Vagina (tissue), 2 donors: Measurements from ENCODE around the gene FYCO1. TPM values are rescaled to one million over a fixed set of nuclear protein-coding genes. Genes with fewer than 3 reads are reported as not detected.
A peak's percentile ranks its signal among the peaks of the same experiment; 100 is the strongest.

Experiments
- DNase-seq, 2 donors: peaks; one replicate each; pipeline ENCODE4 v3.0.0-alpha.2; 2017; ENCODE audit errors: extremely low spot score in 2 of 2
- H3K27ac ChIP-seq: fragments of 200-600 bp; sonication (generic); one replicate; pipeline ENCODE4 v1.5.1; 2019
- H3K27me3 ChIP-seq: fragments of 200-600 bp; sonication (generic); one replicate; pipeline ENCODE4 v1.5.1; 2019
- H3K36me3 ChIP-seq, 2 donors: fragments of 200-600 bp; sonication (generic); one replicate each; pipeline ENCODE4 v1.5.1; 2017 to 2019
- H3K4me1 ChIP-seq: fragments of 200-600 bp; sonication (generic); one replicate; pipeline ENCODE4 v1.5.1; 2019
- H3K4me3 ChIP-seq, 2 donors: fragments of 200-600 bp; sonication (generic); 1 replicate in 1 of 2; 2 replicates in 1 of 2; pipeline ENCODE4 v1.5.1; 2016 to 2019
- H3K9me3 ChIP-seq: fragments of 200-600 bp; sonication (generic); one replicate; pipeline ENCODE4 v1.5.1; 2019
- POLR2A ChIP-seq, 2 donors: fragments of 450-650 bp; IDR thresholded peaks; one replicate each; pipeline ENCODE4 v1.6.1; 2017; ENCODE audit warnings: antibody characterized with exemption in 2 of 2, mild to moderate bottlenecking in 2 of 2, moderate library complexity in 2 of 2
- POLR2AphosphoS5 ChIP-seq, 2 donors: sonication (generic); formaldehyde crosslinking; IDR thresholded peaks; one replicate each; pipeline ENCODE4 v1.9.0; 2017; ENCODE audit warnings: antibody characterized with exemption in 2 of 2, mild to moderate bottlenecking in 2 of 2, low read depth in 1 of 2; ENCODE audit not compliant: insufficient read depth in 1 of 2
- intact Hi-C: fragments of 100-400 bp; cut with DNase I; formaldehyde crosslinking; loops from one replicate; pipeline ENCODE4 v1.15.1; 2023
- total RNA-seq: library from RNA; depleted of rRNA; stranded (reverse); fragments of >200 nt; gene quantifications from one replicate; pipeline ENCODE4 v1.2.3, GENCODE V29; 2016
- TF ChIP-seq, protein P1 (sequence below), 3 experiments: fragments of 450-650 bp in 2 of 3; fragments of 200-600 bp in 1 of 3; sonication (generic) in 1 of 3; IDR thresholded peaks; one replicate each; pipeline ENCODE4 v1.5.1; 2017 to 2019; ENCODE audit warnings: antibody characterized with exemption in 3 of 3, mild to moderate bottlenecking in 2 of 3, moderate library complexity in 2 of 3

The FYCO1 gene
- total RNA-seq, 1 donor from 2014 or later: 45.7 TPM

DNA sequence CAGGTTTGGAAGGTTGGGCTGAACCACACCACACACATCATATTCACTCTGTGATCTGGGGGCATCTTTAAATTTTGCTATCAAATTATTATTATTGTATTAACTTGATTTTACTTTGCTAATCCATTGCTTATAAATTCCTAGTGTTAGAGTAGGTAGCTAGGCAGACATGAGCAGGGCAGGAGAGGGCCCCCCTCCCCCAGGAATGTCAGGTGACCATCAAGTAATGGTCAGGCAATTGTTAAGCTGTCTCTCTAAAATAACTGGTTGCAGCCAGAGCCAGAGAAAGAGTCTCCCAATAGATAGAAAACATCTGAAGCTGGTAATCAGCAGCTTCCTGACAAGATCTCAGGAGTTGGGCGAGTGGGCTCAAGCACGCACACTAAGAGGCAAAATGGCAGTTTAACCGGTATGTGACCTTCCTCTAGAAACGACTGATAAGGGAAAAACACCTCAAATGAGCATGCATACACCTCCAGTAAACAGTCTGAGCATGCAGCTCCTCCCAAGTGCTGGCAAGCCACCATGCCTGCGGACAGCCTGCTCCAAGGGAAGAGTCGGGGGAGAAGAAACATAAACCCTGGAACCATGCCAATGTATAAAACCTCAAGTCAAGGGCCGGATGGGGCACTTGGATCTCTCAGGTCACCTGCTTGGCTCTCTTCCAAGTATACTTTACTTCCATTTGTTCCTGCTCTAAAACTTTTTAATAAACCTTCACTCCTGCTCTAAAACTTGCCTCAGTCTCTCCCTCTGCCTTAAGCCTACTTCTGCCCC, 55.4 kb downstream of the FYCO1 start:
- DNase-seq: no peak
- no peak overlapping the region for H3K4me3 ChIP-seq
- H3K36me3 ChIP-seq: peaks cover 0 to 21% of the 10 kb centered on the region in 2 donors
- H3K9me3 ChIP-seq: no peaks in the 10 kb centered on the region
- no peaks in the 10 kb centered on the region for H3K27me3 ChIP-seq
- TF ChIP-seq POLR2AphosphoS5 (IDR thresholded peaks at IDR 0.05; ENCODE audit: insufficient read depth in 1 of 2, low read depth in 1 of 2): no peak
- TF ChIP-seq, protein P1, sequence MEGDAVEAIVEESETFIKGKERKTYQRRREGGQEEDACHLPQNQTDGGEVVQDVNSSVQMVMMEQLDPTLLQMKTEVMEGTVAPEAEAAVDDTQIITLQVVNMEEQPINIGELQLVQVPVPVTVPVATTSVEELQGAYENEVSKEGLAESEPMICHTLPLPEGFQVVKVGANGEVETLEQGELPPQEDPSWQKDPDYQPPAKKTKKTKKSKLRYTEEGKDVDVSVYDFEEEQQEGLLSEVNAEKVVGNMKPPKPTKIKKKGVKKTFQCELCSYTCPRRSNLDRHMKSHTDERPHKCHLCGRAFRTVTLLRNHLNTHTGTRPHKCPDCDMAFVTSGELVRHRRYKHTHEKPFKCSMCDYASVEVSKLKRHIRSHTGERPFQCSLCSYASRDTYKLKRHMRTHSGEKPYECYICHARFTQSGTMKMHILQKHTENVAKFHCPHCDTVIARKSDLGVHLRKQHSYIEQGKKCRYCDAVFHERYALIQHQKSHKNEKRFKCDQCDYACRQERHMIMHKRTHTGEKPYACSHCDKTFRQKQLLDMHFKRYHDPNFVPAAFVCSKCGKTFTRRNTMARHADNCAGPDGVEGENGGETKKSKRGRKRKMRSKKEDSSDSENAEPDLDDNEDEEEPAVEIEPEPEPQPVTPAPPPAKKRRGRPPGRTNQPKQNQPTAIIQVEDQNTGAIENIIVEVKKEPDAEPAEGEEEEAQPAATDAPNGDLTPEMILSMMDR (IDR thresholded peaks at IDR 0.05): no peak
- TF ChIP-seq POLR2A (IDR thresholded peaks at IDR 0.05): no peak
- intact Hi-C loops: no loop called here
- H3K27ac ChIP-seq: peak overlapping the region; percentile 48
- H3K4me1 ChIP-seq: peaks cover 12% of the 10 kb centered on the region

DNA sequence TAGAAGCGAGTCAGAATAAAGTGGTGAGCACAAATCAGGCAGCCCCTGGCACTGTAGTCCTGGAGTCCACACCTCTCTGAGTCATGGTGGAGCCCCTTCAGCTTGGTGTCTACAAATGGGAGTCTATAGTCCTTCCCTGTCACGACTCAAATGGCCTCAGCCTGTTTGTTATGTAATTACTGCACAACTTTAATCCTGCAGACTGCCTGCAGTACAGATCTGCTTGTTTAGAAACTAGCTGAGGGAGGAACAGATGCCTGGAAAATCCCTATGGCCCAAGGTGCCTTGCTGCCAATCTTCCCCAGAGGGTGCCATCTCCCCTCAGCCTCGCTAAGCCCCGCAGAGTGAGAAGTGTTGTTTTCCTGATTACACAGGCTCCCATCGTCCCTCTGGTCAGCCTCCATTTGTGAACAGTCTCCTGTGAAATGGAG, 56.3 kb downstream of the FYCO1 start:
- intact Hi-C loops: loop anchor here (5.0 kb wide), 1 partner anchor 138 kb away; no protein-coding TSS in a partner anchor
- peak overlapping the region; percentile 48 for H3K27ac ChIP-seq
- H3K4me3 ChIP-seq: no peak overlapping the region
- no peaks in the 10 kb centered on the region for H3K27me3 ChIP-seq
- TF ChIP-seq POLR2A (IDR thresholded peaks at IDR 0.05) (no peak), POLR2AphosphoS5 (IDR thresholded peaks at IDR 0.05; ENCODE audit: insufficient read depth in 1 of 2, low read depth in 1 of 2) (no peak)
- TF ChIP-seq, protein P1 (IDR thresholded peaks at IDR 0.05): no peak
- no peak for DNase-seq
- peaks cover 0 to 30% of the 10 kb centered on the region in 2 donors for H3K36me3 ChIP-seq
- H3K9me3 ChIP-seq: no peaks in the 10 kb centered on the region
- peaks cover 12% of the 10 kb centered on the region for H3K4me1 ChIP-seq

DNA sequence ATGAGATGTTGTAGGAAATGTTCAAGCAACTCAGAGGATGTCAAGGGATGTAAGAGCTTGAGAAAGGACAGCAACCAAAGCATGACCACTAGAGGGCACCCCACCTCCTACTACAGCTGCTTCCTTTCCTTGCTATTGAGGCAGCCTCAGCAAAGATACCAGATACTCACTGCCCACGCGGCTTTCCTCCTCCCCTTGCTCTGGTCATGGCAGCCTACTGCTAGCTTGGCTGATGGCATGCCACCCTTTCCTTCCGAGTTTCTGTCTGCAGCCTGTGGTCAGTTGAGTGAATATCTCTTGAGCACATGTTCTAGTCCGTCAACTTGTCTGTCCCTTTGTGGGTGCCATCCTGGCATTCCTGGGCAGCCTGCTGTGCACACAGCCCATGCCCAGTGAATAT, 56.8 kb downstream of the FYCO1 start:
- Histone ChIP-seq H3K9me3 (no peaks in the 10 kb centered on the region), H3K36me3 (peaks cover 0 to 34% of the 10 kb centered on the region in 2 donors), H3K4me3 (no peak overlapping the region), H3K4me1 (peaks cover 12% of the 10 kb centered on the region), H3K27me3 (no peaks in the 10 kb centered on the region), H3K27ac (peak overlapping the region; percentile 48)
- intact Hi-C loops: loop anchor here (5.0 kb wide), 1 partner anchor 138 kb away; no protein-coding TSS in a partner anchor
- TF ChIP-seq, protein P1 (IDR thresholded peaks at IDR 0.05): peak; percentile 76 to 89 (median 89)
- no peak for TF ChIP-seq POLR2A (IDR thresholded peaks at IDR 0.05)
- no peak for DNase-seq

DNA sequence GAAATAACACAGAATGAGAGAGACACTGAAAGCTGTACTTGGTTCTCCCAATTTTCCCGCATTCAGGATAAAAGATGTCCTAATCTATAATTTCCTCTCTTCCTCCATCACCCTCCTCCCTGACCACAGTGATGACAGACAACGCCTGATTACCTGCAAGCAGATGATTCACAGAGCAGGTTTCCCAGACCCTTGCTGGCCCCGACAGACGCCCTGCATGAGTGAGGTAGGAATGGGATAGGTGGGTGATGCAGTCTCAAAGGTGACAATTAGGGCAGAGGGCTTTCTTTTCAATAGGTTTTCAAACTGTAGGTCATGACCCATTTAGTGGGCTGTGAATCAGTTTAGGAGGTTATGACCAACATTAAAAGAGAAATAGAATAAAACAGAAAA, 57.6 kb downstream of the FYCO1 start:
- Histone ChIP-seq H3K4me1 (peaks cover 12% of the 10 kb centered on the region), H3K27me3 (no peaks in the 10 kb centered on the region), H3K4me3 (no peak overlapping the region), H3K27ac (no peak overlapping the region), H3K9me3 (no peaks in the 10 kb centered on the region), H3K36me3 (peaks cover 0 to 34% of the 10 kb centered on the region in 2 donors)
- no peak for DNase-seq
- no peak for TF ChIP-seq POLR2A (IDR thresholded peaks at IDR 0.05)
- no peak for TF ChIP-seq POLR2AphosphoS5 (IDR thresholded peaks at IDR 0.05; ENCODE audit: insufficient read depth in 1 of 2, low read depth in 1 of 2)
- TF ChIP-seq, protein P1 (IDR thresholded peaks at IDR 0.05): no peak
- intact Hi-C loops: loop anchor here (5.0 kb wide), 1 partner anchor 139 kb away; no protein-coding TSS in a partner anchor
